Measurements from ENCODE around the gene PGAM5.

PGAM5 gene

DNA sequence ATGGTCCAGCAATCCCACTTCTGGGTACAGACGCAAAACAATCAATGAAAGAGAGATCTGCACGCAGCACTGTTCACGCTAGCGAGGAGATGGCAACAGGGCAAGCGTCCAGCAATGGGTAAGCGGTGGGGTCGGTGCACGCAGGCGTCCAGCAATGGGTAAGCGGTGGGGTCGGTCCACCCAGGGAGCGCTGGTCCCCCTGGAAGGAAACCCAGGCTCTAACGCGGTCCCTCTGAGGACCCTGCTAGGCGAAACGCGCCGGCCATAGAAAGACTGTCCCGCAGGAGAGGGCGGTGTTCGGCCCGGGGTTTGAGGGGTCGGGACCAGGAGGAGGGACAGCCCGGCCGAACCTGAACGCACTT, 618 bp upstream of the PGAM5 start:
- Histone ChIP-seq H3K4me2 (ENCODE audit: low read depth, low read length) (peak overlapping the region; percentile 59; the same call in 1 of the 2 replicates), H4K20me1 (ENCODE audit: insufficient read depth, low read length) (no peaks in the 10 kb centered on the region), H3K4me1 (ENCODE audit: low read length) (no peaks in the 10 kb centered on the region), H3K9me3 (replicated peaks; ENCODE audit: insufficient read depth, low read length) (no peaks in the 10 kb centered on the region), H3K79me2 (ENCODE audit: low read length) (peaks cover 35% of the 10 kb centered on the region), H3K4me3 (ENCODE audit: low read length) (peak overlapping the region; percentile 64), H3F3A (ENCODE audit: insufficient read depth, low read length) (no peaks in the 10 kb centered on the region), H3K36me3 (replicated peaks; ENCODE audit: insufficient read depth, low read length) (no peaks in the 10 kb centered on the region; the same call in 1 of the 2 replicates), H2AFZ (ENCODE audit: low read length) (peak overlapping the region; percentile 56), H3K9me2 (replicated peaks; ENCODE audit: insufficient read depth, low read length) (no peaks in the 10 kb centered on the region), H3K27me3 (replicated peaks; ENCODE audit: insufficient read depth, low read length) (no peaks in the 10 kb centered on the region), H3K27ac (ENCODE audit: low read length) (peak overlapping the region; percentile 30; the same call in 1 of the 2 replicates), H3K9ac (ENCODE audit: low read length) (peak overlapping the region; percentile 30; the same call in 1 of the 2 replicates)
- DNase-seq = no peak
- TF ChIP-seq EZH2phosphoT487 (IDR thresholded peaks at IDR 0.05; ENCODE audit: low read length) = no peak
- TF ChIP-seq EZH2 (optimal IDR thresholded peaks at IDR 0.05; ENCODE audit: low read depth, low read length) = no peak
- TF ChIP-seq, protein P1, sequence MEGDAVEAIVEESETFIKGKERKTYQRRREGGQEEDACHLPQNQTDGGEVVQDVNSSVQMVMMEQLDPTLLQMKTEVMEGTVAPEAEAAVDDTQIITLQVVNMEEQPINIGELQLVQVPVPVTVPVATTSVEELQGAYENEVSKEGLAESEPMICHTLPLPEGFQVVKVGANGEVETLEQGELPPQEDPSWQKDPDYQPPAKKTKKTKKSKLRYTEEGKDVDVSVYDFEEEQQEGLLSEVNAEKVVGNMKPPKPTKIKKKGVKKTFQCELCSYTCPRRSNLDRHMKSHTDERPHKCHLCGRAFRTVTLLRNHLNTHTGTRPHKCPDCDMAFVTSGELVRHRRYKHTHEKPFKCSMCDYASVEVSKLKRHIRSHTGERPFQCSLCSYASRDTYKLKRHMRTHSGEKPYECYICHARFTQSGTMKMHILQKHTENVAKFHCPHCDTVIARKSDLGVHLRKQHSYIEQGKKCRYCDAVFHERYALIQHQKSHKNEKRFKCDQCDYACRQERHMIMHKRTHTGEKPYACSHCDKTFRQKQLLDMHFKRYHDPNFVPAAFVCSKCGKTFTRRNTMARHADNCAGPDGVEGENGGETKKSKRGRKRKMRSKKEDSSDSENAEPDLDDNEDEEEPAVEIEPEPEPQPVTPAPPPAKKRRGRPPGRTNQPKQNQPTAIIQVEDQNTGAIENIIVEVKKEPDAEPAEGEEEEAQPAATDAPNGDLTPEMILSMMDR (IDR thresholded peaks at IDR 0.05; ENCODE audit: low read length) = no peak

DNA sequence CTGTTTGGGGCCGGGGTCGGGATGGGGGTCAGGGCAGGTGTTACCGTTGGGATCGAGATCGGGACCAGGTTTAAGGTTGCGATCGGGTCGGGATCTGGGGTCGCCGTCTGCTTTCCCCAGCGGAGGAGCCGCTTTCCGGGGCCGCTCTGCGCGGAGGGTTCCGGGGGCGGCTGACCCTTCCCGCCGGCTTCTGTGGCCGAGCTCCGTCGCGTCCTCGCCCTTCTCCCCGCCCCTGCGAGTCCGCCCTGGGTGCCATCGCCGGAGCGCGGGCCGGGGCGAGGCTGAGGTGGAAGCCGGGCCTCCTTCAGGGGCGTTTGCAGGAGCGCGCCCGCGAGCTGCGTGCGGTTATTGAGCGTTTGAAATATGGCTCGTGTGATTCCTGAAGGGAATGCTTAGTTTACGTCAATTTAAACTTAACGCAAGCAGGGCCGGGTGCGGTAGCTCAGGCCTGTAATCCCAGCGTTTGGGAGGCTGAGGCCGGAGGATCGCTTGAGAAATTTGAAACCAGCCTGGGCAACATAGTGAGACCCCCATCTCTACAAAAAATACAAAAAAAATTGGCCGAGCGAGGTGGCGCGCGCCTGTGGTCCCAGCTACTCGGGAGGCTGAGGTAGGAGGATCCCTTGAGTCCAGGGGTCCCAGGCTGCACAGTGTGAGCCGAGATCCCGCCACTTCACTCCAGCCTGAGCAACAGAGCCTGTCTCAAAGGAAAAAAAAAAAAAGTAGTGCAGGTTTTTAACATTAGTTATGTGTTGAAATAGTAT, 620 bp downstream of the PGAM5 start:
- TF ChIP-seq EZH2 (optimal IDR thresholded peaks at IDR 0.05; ENCODE audit: low read depth, low read length) (no peak), EZH2phosphoT487 (IDR thresholded peaks at IDR 0.05; ENCODE audit: low read length) (no peak)
- TF ChIP-seq, protein P1 (IDR thresholded peaks at IDR 0.05; ENCODE audit: low read length) = no peak
- Histone ChIP-seq H3F3A (ENCODE audit: insufficient read depth, low read length) (no peaks in the 10 kb centered on the region), H3K4me3 (ENCODE audit: low read length) (peak overlapping the region; percentile 75), H3K36me3 (replicated peaks; ENCODE audit: insufficient read depth, low read length) (no peaks in the 10 kb centered on the region; the same call in 1 of the 2 replicates), H3K9ac (ENCODE audit: low read length) (peak overlapping the region; percentile 70), H3K27ac (ENCODE audit: low read length) (no peak overlapping the region), H3K79me2 (ENCODE audit: low read length) (peaks cover 35% of the 10 kb centered on the region), H3K4me1 (ENCODE audit: low read length) (no peaks in the 10 kb centered on the region), H2AFZ (ENCODE audit: low read length) (no peak overlapping the region), H3K27me3 (replicated peaks; ENCODE audit: insufficient read depth, low read length) (no peaks in the 10 kb centered on the region), H3K9me3 (replicated peaks; ENCODE audit: insufficient read depth, low read length) (no peaks in the 10 kb centered on the region), H3K4me2 (ENCODE audit: low read depth, low read length) (peak overlapping the region; percentile 43; the same call in 1 of the 2 replicates), H4K20me1 (ENCODE audit: insufficient read depth, low read length) (no peaks in the 10 kb centered on the region), H3K9me2 (replicated peaks; ENCODE audit: insufficient read depth, low read length) (no peaks in the 10 kb centered on the region)
- no peak for DNase-seq

DNA sequence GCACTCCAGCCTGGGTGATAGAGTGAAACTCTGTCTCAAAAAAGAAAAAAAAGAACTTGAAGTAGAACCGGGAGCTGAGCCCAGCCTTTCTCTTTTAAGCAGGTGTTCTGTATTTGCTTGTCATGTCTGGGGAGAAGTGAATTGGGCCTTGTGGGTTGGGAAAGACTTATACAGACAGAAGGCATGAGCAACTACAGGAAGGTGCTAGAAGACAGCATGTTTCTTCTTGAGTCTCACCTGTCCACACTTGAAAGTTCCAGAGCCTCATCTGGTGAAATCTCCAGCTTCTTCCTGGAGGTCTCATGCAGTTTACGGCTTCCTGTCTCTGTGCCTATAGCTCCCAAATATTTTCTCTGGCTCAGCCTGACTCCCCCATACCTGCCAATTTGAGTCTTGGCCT, 2.5 kb downstream of the PGAM5 start:
- H3K79me2 ChIP-seq (ENCODE audit: low read length) = peaks cover 35% of the 10 kb centered on the region
- no peaks in the 10 kb centered on the region for H3K27me3 ChIP-seq (replicated peaks; ENCODE audit: insufficient read depth, low read length)
- TF ChIP-seq EZH2 (optimal IDR thresholded peaks at IDR 0.05; ENCODE audit: low read depth, low read length) = no peak
- TF ChIP-seq, protein P1 (IDR thresholded peaks at IDR 0.05; ENCODE audit: low read length) = no peak
- no peak for TF ChIP-seq EZH2phosphoT487 (IDR thresholded peaks at IDR 0.05; ENCODE audit: low read length)
- H4K20me1 ChIP-seq (ENCODE audit: insufficient read depth, low read length) = no peaks in the 10 kb centered on the region
- no peak overlapping the region for H3K27ac ChIP-seq (ENCODE audit: low read length)
- no peaks in the 10 kb centered on the region; the same call in 1 of the 2 replicates for H3K36me3 ChIP-seq (replicated peaks; ENCODE audit: insufficient read depth, low read length)
- no peaks in the 10 kb centered on the region for H3K4me1 ChIP-seq (ENCODE audit: low read length)
- no peak overlapping the region for H3K4me3 ChIP-seq (ENCODE audit: low read length)
- H3K9me2 ChIP-seq (replicated peaks; ENCODE audit: insufficient read depth, low read length) = no peaks in the 10 kb centered on the region
- no peaks in the 10 kb centered on the region for H3K9me3 ChIP-seq (replicated peaks; ENCODE audit: insufficient read depth, low read length)
- DNase-seq = no peak
- H3F3A ChIP-seq (ENCODE audit: insufficient read depth, low read length) = no peaks in the 10 kb centered on the region
- H2AFZ ChIP-seq (ENCODE audit: low read length) = no peak overlapping the region
- no peak overlapping the region for H3K9ac ChIP-seq (ENCODE audit: low read length)
- H3K4me2 ChIP-seq (ENCODE audit: low read depth, low read length) = no peak overlapping the region

All from MM.1S (cell line).